Mononuclear cell (primary cell): ENCODE measurements around the gene KIF17. TPM values are rescaled to one million over a fixed set of nuclear protein-coding genes. Genes with fewer than 3 reads are reported as not detected.

Experiments
- H3K27me3 ChIP-seq: 2 replicates; pipeline ENCODE4 v1.6.0; 2011; ENCODE audit warnings: low read length, control low read depth; ENCODE audit not compliant: insufficient read depth
- H3K4me1 ChIP-seq: 2 replicates; pipeline ENCODE4 v1.5.1; 2011; ENCODE audit warnings: mild to moderate bottlenecking, low read length, control low read depth; ENCODE audit not compliant: insufficient read depth
- H3K4me3 ChIP-seq: 2 replicates; pipeline ENCODE4 v1.5.1; 2011; ENCODE audit warnings: mild to moderate bottlenecking, low read length, moderate library complexity
- H3K9me3 ChIP-seq: 2 replicates; pipeline ENCODE4 v1.5.1; 2011; ENCODE audit warnings: low read depth, mild to moderate bottlenecking, control low read depth, low read length
- total RNA-seq: library from RNA; depleted of rRNA; stranded (reverse); fragments of >200 nt; gene quantifications from one replicate; pipeline ENCODE4 v1.2.3, GENCODE V29; 2012

Gene KIF17
- total RNA-seq, 1 donor = under 0.01 TPM

DNA sequence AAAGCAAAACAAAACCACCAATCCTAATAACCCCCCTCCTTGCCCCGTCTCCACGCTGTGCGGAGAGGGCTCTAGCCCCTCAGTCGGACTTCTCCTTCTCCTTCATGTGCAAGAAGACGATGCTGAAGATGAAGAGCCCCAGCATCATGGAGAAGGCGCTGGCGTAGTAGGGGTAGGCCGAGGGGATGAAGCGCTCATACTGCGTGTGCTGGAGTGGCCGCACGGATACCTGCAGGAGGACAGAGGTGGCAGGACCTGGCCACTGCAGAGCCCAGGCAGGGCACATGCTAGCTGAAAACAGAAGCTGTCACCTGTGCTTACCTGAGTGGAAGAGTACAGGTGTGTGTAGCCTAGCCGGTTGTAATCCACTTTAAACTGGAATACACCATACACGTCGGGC, 65.5 kb downstream of the KIF17 start:
- H3K9me3 ChIP-seq = no peaks in the 10 kb centered on the region
- H3K27me3 ChIP-seq = no peaks in the 10 kb centered on the region
- H3K4me1 ChIP-seq = no peaks in the 10 kb centered on the region
- H3K4me3 ChIP-seq = no peak overlapping the region

DNA sequence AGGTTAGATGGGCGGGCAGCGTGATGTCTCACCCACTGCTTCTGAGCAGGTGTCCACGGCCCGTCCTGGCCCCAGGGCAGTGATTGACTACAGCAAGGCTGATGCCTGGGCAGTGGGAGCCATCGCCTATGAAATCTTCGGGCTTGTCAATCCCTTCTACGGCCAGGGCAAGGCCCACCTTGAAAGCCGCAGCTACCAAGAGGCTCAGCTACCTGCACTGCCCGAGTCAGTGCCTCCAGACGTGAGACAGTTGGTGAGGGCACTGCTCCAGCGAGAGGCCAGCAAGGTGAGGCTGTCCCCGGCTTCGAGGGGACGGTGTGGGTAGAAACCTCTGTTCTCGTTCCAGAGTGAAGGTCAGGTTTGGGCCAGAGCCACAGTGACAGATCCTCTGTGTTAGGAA, 68.9 kb downstream of the KIF17 start:
- H3K4me1 ChIP-seq = no peaks in the 10 kb centered on the region

DNA sequence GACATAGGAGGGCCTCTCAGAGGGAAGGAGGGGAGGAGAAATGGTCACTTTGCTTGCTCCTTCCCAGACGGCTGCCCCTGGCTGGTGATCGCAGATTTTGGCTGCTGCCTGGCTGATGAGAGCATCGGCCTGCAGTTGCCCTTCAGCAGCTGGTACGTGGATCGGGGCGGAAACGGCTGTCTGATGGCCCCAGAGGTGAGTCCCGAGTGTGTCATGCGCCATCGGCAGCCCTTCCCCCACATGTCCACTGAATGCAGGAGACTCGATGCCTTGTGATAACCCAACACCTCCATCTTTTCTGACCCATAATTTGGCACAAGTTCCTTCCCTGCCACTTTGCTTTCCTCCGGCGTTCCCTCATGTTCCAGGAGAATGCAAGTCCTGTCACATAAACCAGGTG, 69.4 kb downstream of the KIF17 start:
- H3K4me3 ChIP-seq = no peak overlapping the region
- no peaks in the 10 kb centered on the region for H3K4me1 ChIP-seq
- no peaks in the 10 kb centered on the region for H3K27me3 ChIP-seq
- no peaks in the 10 kb centered on the region for H3K9me3 ChIP-seq

More for the DNA sequence above, 68.9 kb downstream of the KIF17 start:
- no peak overlapping the region for H3K4me3 ChIP-seq
- no peaks in the 10 kb centered on the region for H3K9me3 ChIP-seq
- no peaks in the 10 kb centered on the region for H3K27me3 ChIP-seq

DNA sequence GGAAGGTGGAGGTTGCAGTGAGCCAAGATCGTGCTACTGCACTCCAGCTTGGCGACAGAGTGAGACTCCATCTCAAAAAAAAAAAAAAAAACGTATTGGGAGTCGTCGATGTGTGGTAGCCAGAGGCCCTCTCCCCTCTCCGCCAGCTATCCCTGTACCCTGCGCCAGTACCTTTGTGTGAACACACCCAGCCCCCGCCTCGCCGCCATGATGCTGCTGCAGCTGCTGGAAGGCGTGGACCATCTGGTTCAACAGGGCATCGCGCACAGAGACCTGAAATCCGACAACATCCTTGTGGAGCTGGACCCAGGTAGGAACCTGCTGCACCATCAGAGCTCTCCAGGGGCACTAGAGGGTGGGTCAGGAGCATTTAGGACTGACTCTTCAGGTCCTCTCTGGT, 72.4 kb downstream of the KIF17 start:
- Histone ChIP-seq H3K4me1 (no peaks in the 10 kb centered on the region), H3K9me3 (no peaks in the 10 kb centered on the region), H3K4me3 (no peak overlapping the region), H3K27me3 (no peaks in the 10 kb centered on the region)

DNA sequence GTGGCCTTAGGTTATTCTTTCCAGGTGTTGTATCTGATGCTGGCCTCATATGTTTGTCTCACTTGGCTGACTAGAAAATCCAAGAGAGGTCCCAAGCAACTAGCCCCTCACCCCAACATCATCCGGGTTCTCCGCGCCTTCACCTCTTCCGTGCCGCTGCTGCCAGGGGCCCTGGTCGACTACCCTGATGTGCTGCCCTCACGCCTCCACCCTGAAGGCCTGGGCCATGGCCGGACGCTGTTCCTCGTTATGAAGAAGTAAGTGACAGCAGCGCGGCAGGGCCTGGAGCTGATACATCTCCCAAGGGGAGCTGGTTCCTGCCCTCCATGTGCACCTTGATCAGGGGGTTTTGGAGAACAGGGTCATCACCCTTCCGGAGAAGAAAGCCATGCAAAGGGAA, 73.4 kb downstream of the KIF17 start:
- Histone ChIP-seq H3K4me3 (no peak overlapping the region), H3K27me3 (no peaks in the 10 kb centered on the region), H3K9me3 (no peaks in the 10 kb centered on the region), H3K4me1 (no peaks in the 10 kb centered on the region)

DNA sequence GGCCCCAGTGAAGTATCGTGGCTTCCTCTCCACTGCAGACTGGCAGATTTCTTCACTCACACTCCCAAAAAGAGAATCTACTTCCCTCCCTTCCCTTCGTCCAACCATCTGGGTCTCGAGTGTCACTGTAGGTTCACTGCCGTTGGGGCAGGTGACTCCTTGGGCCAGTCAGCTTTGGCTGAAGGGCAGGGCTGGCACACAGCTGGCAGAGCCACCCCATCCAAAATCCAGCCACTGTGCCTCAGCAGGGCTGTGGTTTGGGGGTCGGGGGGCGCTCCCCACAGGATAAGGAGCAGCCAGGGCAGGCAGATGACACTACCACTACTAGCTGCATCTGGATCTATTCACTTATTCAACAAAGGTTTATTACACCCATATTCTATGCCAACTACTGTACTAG, 74.7 kb downstream of the KIF17 start:
- H3K4me3 ChIP-seq = no peak overlapping the region
- no peaks in the 10 kb centered on the region for H3K27me3 ChIP-seq
- no peaks in the 10 kb centered on the region for H3K4me1 ChIP-seq
- no peaks in the 10 kb centered on the region for H3K9me3 ChIP-seq

DNA sequence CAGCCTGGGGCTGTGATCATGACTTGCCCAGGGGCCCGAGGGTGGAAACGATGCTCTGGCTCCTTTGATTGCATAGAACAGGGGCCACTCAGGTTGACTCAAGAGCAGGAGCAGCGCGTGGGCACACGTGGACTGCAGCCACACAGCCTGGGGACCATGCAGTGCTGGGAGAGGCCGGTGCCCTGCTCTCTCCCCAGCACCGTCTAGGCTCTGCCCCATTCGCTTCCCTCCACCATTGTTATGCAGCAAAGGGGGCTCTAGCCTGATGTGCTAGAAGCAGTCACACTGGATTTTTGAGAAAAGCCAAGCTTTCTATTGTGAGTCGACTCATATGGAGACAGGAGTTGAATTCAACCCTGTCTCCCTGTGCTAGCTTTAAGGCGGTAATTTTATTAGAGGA, 75.8 kb downstream of the KIF17 start:
- Histone ChIP-seq H3K9me3 (no peaks in the 10 kb centered on the region), H3K4me1 (no peaks in the 10 kb centered on the region), H3K4me3 (no peak overlapping the region), H3K27me3 (no peaks in the 10 kb centered on the region)

DNA sequence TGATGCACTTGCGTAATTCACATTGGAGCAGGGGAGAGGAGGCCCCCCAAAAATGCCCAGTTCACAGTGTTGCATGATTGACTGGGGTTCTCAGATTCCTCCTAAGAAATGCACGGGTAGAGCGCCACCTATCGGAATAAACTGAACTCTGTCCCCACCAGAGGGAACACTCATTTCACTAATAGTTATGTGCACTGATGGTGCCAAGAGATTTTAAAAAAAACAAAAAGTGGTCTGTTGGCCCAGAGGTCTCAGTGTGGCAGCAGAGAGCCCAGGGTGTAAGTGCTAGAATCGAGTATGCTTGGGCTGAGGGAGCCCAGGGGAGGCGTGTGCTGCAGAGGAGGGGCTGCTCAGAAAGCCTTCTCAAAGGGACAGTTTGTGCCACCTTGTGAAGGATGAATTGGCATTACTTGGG, 77.6 kb downstream of the KIF17 start:
- H3K4me3 ChIP-seq = no peak overlapping the region
- H3K4me1 ChIP-seq = peaks cover under 1% of the 10 kb centered on the region
- no peaks in the 10 kb centered on the region for H3K27me3 ChIP-seq
- H3K9me3 ChIP-seq = no peaks in the 10 kb centered on the region

DNA sequence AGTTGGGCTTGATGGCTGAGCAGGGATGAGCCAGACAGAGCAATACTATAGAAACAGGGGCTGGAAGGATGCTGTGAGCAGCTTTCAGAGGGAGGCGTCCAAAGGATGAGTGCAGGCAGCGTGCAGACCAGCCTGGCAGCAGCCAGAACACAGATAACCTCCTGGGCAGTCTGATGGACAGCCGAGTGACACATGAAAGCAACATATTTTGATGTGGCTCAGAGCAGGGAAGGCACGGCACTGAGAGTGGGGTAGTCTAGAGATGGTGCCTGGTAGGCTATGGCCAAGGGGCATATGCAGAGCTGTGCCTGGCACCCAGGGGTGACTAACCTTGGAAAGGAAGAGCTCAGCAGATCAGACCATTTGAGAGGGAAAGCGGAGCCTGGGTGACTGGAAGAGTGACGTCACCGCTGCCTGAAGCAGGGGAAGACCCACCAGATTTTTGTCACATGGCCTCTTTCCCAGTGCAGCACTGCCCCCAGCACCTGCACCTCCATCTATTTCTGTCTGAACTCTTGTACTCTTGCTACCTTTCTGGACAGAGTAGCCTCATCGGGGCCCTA, 80.9 kb downstream of the KIF17 start:
- Histone ChIP-seq H3K9me3 (no peaks in the 10 kb centered on the region), H3K4me3 (no peak overlapping the region), H3K4me1 (peaks cover 19% of the 10 kb centered on the region), H3K27me3 (no peaks in the 10 kb centered on the region)

DNA sequence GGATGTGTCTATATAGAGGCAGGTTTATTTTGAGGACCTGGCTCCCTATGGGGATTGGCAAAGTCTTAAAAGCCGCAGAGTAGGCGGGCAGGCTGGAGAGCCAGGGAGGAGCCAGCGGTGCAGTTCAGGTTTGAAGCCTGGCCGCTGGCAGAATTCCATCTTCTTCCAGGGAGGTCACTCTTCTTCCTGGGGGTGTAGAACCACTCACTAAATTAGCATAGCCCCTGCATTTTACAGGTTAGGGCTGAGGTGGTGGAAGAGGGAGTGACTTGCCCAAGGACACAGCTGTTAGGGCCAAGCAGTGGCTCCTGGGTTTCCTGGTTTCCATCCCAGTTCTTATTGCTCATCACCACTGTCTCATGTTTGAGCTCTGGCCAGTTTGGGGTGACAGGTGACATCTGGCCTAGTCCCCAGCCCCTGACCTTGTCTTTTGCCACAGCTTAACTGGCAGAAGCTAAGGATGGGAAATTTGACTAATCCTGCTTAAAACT, 83.2 kb downstream of the KIF17 start:
- Histone ChIP-seq H3K9me3 (no peaks in the 10 kb centered on the region), H3K4me1 (peaks cover 19% of the 10 kb centered on the region), H3K27me3 (no peaks in the 10 kb centered on the region), H3K4me3 (peak overlapping the region; percentile 85)

DNA sequence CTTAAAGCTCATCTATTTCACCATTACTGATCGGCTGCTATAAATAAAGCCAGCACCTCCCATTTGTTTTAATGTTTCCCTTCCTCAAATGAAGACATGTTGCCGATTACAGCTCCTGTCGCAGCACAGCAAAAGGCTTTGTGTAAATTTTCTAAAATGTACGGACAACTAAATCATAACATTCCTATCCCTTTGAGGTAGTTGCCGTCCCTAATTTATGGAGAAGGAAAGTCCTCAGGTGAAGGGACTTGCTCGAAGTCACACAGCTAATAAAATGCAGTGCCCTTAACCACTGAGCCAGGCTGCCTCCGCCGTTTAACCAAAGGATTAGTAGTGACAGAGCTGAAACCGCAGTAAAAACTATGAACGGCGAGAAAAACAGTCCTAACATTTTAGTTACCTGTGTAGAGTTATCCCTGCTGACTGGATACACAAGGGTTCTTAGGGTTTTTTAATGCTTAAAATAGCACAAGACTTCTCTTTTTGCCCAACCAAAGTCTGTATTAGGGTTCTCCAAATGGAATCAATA, 83.7 kb downstream of the KIF17 start:
- Histone ChIP-seq H3K27me3 (no peaks in the 10 kb centered on the region), H3K9me3 (no peaks in the 10 kb centered on the region), H3K4me1 (peaks cover 19% of the 10 kb centered on the region), H3K4me3 (peak overlapping the region; percentile 85)

DNA sequence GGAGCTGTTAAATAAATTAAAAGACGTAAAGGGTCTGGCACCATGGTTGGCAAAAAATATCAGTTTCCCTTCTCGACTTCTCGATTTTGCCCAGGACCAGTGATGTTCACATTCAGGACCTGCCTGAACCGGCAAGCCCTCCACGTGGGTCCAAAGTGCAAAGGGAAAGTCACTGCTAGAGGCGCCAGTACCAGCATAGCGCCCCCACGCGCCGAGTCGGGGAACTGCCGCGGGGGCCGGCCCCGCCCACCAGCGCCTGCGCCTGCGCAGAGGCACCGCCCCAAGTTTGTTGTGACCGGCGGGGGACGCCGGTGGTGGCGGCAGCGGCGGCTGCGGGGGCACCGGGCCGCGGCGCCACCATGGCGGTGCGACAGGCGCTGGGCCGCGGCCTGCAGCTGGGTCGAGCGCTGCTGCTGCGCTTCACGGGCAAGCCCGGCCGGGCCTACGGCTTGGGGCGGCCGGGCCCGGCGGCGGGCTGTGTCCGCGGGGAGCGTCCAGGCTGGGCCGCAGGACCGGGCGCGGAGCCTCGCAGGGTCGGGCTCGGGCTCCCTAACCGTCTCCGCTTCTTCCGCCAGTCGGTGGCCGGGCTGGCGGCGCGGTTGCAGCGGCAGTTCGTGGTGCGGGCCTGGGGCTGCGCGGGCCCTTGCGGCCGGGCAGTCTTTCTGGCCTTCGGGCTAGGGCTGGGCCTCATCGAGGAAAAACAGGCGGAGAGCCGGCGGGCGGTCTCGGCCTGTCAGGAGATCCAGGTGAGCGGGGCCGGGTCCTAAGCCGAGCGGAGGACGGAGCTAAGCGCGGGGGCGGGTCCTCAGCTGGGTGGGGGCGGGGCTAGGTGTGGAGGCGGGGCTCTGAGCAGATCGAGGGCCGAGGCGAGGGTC, 84.4 kb downstream of the KIF17 start, which contains the start of gene PINK1:
Gene PINK1, plus strand, starts transcription at position 269 of the 875 bp plus-strand sequence. Its CDS starts 91 bp downstream, at position 360.
- peak within 1 kb of the TSS; percentile 85 for H3K4me3 ChIP-seq
- peaks cover 19% of the 10 kb centered on the region for H3K4me1 ChIP-seq
- H3K9me3 ChIP-seq = no peaks in the 10 kb centered on the region
- no peaks in the 10 kb centered on the region for H3K27me3 ChIP-seq

DNA sequence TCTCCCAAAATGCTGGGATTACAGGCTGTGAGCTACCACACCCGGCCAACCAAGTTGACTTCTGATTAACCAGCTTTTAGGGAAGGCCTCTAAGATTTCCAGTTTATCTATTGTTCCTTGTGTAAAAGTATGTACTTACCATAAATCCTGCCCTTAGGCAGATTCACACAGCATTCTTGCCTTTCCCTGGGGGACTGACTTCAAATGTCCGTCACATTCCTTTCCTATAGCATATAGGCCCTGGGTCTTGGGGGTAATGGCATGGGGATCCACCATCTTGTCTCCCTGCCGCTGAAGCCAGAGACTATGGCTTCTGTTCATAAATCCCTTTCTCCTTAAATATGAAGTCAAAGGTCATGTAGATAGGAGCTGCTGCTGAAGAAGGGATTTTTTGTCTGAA, 85.4 kb downstream of the KIF17 start:
- H3K27me3 ChIP-seq = no peaks in the 10 kb centered on the region
- peaks cover 19% of the 10 kb centered on the region for H3K4me1 ChIP-seq

DNA sequence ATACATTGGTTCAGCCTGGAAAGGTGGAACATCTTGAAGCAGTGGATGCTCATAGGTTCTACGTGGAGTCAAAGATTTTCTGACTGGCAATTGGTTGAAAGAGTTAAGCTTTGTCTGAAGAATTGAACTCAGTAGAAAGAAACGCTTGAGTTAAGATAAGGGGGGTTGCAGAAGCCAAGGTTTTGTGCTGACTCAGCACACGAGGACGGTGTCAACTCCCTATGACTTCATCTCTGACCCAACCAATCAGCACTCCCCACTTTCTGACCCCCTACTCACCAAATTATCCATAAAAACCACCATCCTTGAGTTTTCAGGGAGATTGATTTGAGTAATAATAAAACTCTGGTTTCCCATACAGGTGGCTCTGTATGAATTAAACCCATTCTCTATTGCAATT, 87.1 kb downstream of the KIF17 start:
- H3K27me3 ChIP-seq = no peaks in the 10 kb centered on the region
- H3K4me1 ChIP-seq = peaks cover 19% of the 10 kb centered on the region
- H3K9me3 ChIP-seq = no peaks in the 10 kb centered on the region
- H3K4me3 ChIP-seq = no peak overlapping the region

More for the DNA sequence above, 85.4 kb downstream of the KIF17 start:
- Histone ChIP-seq H3K4me3 (no peak overlapping the region), H3K9me3 (no peaks in the 10 kb centered on the region)

DNA sequence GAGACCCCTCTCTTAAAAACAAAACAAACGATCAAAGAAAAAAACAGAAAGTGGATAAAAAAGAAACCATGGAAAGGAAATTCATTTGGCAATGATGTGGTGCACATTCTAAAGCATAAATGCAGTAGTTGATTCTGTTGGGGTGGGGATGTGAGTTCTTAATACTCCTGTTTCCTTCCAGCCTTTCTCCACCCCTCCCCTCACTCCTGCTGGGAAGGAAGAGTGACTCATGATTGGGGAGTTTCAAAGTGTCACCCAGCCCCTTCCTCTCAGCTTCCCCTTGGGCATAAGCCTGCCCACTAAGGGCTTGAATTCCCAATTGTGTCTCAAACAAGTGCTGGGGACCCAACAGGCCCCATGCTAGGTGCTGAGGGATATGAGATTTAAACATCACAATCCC, 91.3 kb downstream of the KIF17 start:
- H3K4me3 ChIP-seq = no peak overlapping the region
- no peaks in the 10 kb centered on the region for H3K27me3 ChIP-seq
- H3K9me3 ChIP-seq = no peaks in the 10 kb centered on the region
- H3K4me1 ChIP-seq = no peaks in the 10 kb centered on the region
